GM12891 (cell line): Measurements from ENCODE around the gene MKX.

Experiments used
- POLR2A ChIP-seq: IDR thresholded peaks from 2 replicates; pipeline ENCODE4 v1.6.1; 2011; ENCODE audit warnings: low read depth, low read length, control low read depth
- POLR2AphosphoS5 ChIP-seq: IDR thresholded peaks from 2 replicates; pipeline ENCODE4 v1.6.1; 2011; ENCODE audit warnings: low read depth, low read length, control low read depth
- TAF1 ChIP-seq: IDR thresholded peaks from 2 replicates; pipeline ENCODE4 v1.6.1; 2011; ENCODE audit warnings: low read depth, low read length, control low read depth

- TF ChIP-seq POLR2AphosphoS5, result no peak
- TF ChIP-seq POLR2A, result no peak
- TF ChIP-seq TAF1, result no peak
Observed at GRCh38 chr10:27716521-27716920, 29.1 kb downstream of the MKX start.
